GM12892 (cell line): ENCODE data around the gene RFT1.

Experiments
- POLR2A ChIP-seq: IDR thresholded peaks from 2 replicates; pipeline ENCODE4 v1.6.1; 2011; ENCODE audit warnings: low read depth, low read length, control low read depth
- POLR2AphosphoS5 ChIP-seq: IDR thresholded peaks from 2 replicates; pipeline ENCODE4 v1.6.1; 2011; ENCODE audit warnings: low read depth, low read length, control low read depth
- TAF1 ChIP-seq: IDR thresholded peaks from 2 replicates; pipeline ENCODE4 v1.6.1; 2011; ENCODE audit warnings: low read depth, mild to moderate bottlenecking, control low read depth, low read length, borderline replicate concordance

DNA sequence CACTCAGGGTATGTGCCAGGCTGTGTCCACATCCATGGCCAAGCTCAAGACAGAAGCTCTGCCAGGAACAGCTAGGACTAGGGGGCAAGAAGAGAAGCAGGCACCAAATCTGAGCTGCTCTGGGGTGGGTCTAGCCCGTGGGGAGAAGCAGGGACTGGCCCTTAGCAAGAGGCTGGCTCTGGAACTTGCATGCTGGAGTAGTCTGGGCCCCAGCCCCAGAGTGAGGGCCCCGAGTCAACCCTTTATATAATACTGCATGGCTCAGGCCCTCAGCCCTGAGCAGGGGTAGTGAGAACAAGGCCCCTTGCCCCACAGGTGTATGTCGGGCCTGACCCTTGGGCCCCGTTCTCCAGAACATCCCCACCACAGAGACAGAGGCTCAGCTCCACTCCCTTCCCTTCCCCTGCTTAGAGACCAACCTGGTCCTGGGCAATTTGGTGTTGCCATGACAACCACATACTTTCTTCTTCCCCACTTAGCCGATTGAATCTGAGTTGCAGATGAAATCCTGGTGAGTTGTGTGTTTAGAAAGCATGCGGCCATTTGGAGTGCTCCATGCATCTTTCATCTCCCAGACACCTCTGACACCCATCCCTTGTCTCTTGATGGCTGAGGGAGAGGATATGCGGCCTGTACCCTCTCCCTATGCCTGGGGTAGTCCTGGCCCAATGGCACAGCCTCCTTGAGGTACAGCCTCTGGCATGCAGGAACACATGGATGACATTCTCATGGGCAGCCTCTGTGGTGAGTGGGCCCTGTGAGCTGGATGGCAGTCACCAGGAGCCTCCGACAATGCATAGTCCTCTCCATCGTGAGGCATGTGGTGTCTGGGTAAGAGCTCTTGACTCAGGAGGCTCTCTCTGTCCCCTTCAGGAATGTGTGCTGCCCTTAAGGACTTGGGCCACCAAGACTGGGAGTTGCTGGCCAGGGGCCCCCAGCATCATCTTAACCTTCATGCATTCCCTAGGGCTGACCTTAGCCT is 55.2 kb downstream of the RFT1 start:
- TF ChIP-seq POLR2A (no peak), TAF1 (no peak), POLR2AphosphoS5 (no peak)
